ENCODE results near the gene RAPGEF3.

Gene RAPGEF3

DNA sequence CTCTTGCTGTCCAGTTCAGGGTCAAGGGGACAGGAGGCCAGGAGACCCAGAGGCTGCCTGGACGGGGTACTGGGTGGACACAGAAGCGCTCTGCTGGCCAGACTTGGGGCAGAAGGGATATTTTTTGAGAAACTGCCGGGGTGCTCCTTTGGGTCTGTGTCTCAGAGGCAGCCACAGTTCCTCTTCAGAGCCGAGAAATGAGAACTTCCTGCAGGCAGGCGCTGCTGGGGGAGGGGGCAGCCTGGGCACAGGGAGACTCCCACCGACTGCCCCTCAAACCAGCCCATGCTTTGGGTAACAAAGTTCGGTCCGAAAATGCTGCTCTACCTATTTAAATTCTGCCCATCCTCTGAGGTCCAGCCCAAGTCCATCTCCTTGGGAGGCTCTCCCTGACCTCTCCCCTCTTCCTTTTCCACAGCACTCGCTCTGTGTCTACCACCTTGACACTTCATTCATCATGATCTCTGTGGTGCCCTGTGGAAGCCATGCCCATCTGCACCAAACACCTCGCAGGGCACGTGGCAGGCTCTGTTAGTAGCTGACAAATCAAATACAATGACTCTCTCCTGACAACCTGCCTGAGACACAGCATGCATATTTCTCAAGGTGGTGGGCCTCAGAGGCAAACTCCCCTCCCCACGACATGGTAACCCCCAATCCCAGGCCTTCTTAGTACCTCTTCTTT lies 44.7 kb upstream of the RAPGEF3 start:
- Mint-ChIP-seq H3K4me3 (peak overlapping the region; percentile 28), H3K4me1 (peaks cover 78% of the 10 kb centered on the region), H3K9me3 (no peaks in the 10 kb centered on the region), H3K27ac (peak overlapping the region; percentile 89), H3K36me3 (ENCODE audit: low read depth) (peaks cover 12% of the 10 kb centered on the region), H3K27me3 (ENCODE audit: low read depth, poor library complexity) (peaks cover 4% of the 10 kb centered on the region)
- TF ChIP-seq, protein P1, sequence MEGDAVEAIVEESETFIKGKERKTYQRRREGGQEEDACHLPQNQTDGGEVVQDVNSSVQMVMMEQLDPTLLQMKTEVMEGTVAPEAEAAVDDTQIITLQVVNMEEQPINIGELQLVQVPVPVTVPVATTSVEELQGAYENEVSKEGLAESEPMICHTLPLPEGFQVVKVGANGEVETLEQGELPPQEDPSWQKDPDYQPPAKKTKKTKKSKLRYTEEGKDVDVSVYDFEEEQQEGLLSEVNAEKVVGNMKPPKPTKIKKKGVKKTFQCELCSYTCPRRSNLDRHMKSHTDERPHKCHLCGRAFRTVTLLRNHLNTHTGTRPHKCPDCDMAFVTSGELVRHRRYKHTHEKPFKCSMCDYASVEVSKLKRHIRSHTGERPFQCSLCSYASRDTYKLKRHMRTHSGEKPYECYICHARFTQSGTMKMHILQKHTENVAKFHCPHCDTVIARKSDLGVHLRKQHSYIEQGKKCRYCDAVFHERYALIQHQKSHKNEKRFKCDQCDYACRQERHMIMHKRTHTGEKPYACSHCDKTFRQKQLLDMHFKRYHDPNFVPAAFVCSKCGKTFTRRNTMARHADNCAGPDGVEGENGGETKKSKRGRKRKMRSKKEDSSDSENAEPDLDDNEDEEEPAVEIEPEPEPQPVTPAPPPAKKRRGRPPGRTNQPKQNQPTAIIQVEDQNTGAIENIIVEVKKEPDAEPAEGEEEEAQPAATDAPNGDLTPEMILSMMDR (IDR thresholded peaks at IDR 0.05), result no peak
- DNase-seq, result no peak

DNA sequence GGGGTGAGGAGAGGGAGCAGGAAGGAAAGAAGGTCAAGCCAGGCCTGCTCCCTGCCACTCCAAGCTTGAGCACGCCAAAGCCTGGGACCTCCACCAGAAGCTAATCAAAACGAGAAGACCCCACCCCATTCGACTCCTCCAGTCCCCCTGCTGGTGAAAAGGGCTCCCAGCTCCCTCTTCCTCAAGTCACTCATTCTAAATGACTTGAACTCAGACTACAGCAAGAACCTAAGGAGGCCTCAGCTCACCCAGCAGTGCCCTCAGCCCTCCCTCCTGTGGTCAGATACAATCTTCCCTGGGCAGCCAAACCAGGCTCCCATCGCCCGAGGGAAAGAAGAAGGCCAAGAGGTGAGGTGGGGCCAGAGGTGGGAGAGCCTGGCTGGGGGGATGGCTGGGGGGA lies 43.6 kb upstream of the RAPGEF3 start:
- no peaks in the 10 kb centered on the region for H3K9me3 Mint-ChIP-seq
- peaks cover 17% of the 10 kb centered on the region for H3K36me3 Mint-ChIP-seq (ENCODE audit: low read depth)
- peak overlapping the region; percentile 89 for H3K27ac Mint-ChIP-seq
- H3K27me3 Mint-ChIP-seq (ENCODE audit: low read depth, poor library complexity), result peaks cover 4% of the 10 kb centered on the region
- H3K4me1 Mint-ChIP-seq, result peaks cover 74% of the 10 kb centered on the region
- peak overlapping the region; percentile 38 for H3K4me3 Mint-ChIP-seq
- DNase-seq, result no peak
- TF ChIP-seq, protein P1 (IDR thresholded peaks at IDR 0.05), result peak; percentile 38

DNA sequence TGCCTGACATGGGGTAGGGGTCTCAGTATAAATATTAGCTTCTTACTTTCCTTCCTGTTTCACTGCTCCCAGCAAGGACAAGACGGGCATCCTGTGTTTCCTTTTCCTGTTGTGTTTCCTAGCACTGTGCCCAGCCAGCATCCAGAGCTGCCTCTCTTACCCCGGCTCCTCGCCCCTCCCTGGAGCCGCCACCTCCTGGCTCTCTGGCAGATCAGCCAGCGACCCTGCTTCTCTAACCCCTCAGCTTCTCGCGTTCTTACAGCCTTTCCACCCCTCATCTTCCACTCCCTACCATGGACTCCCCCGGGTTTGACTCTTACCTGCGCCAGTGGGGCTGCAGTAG lies 43.2 kb upstream of the RAPGEF3 start:
- no peak overlapping the region for H3K4me3 Mint-ChIP-seq
- TF ChIP-seq, protein P1 (IDR thresholded peaks at IDR 0.05), result no peak
- H3K36me3 Mint-ChIP-seq (ENCODE audit: low read depth), result peaks cover 17% of the 10 kb centered on the region
- H3K4me1 Mint-ChIP-seq, result peaks cover 70% of the 10 kb centered on the region
- H3K9me3 Mint-ChIP-seq, result no peaks in the 10 kb centered on the region
- H3K27me3 Mint-ChIP-seq (ENCODE audit: low read depth, poor library complexity), result peaks cover 4% of the 10 kb centered on the region
- DNase-seq, result no peak
- peak overlapping the region; percentile 89 for H3K27ac Mint-ChIP-seq

DNA sequence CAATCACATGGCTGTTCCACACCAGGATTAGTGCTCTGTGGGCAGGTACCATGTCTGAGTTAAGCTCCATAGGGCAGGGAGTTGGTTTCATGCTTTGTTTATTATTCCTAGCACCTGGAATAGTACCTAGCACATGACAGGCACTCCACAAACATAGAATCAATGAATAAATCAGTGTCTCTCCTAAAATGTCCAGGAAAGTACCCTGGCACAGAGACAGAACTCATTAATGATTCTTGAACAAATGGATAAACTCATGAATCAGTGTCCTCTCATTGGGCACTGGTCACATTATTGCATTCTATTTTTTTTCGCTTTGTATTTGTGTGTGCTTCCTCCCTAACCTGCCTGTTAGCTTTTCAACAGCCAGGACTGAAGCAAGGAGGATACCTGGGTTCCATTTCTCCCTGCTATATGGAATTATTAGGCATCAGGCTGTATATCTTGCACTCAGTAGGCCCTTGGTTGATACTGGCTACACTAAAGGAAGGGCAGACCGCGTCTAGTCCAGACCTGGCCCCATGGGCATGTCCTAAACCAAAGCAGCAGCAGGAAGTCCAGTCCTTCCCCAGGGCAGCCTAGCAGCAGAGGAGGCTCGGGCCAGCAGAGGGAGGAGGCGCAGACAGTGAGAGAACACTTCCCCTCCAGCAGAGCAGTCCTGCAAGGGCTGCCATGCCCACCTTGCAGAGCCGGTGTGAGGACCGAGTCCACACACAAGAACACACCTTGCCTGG lies 42.7 kb upstream of the RAPGEF3 start:
- Mint-ChIP-seq H3K27ac (no peak overlapping the region), H3K4me3 (no peak overlapping the region), H3K27me3 (ENCODE audit: low read depth, poor library complexity) (peaks cover 4% of the 10 kb centered on the region), H3K9me3 (no peaks in the 10 kb centered on the region), H3K36me3 (ENCODE audit: low read depth) (peaks cover 17% of the 10 kb centered on the region), H3K4me1 (peaks cover 64% of the 10 kb centered on the region)
- TF ChIP-seq, protein P1 (IDR thresholded peaks at IDR 0.05), result no peak
- DNase-seq, result no peak

DNA sequence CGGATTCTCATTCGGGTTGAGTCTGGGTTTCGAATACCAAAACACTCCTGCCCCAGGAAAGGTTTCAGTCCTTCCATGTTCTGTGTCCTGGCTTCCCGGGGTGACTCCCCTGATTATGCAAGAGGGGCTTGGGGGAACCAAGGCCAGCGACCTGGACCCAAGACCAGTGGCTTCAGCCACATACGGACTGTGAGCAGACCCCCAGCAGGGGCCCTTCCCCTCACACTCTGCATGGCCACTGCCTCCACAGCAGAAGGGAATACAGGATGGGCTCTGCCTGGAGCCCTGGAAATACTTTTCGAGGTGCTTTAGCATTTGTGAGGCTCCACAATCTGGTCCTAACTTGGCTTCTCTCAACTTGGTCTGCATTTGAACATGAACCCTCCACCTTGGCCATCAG lies 41.9 kb upstream of the RAPGEF3 start:
- TF ChIP-seq, protein P1 (IDR thresholded peaks at IDR 0.05), result no peak
- Mint-ChIP-seq H3K4me3 (no peak overlapping the region), H3K9me3 (no peaks in the 10 kb centered on the region), H3K36me3 (ENCODE audit: low read depth) (peaks cover 16% of the 10 kb centered on the region), H3K4me1 (peaks cover 57% of the 10 kb centered on the region), H3K27me3 (ENCODE audit: low read depth, poor library complexity) (peaks cover 4% of the 10 kb centered on the region), H3K27ac (no peak overlapping the region)
- DNase-seq, result no peak

Measured in nephron progenitor cell (in vitro differentiated cells).